GM06990 (cell line): Measurements from ENCODE around the gene TCTN3.
A peak's percentile ranks its signal among the peaks of the same experiment; 100 is the strongest.
"Not testable (repeated sequence)": the region's sequence is repeated elsewhere in the genome, so short reads cannot be mapped to it uniquely, and the experiment has no call there.

Experiments used
- DNase-seq: peaks from one replicate; pipeline ENCODE4 v3.0.0-alpha.2; 2011; ENCODE audit not compliant: insufficient read length; ENCODE audit errors: extremely low read depth
- H3K27me3 ChIP-seq: replicated peaks from 2 replicates; pipeline ENCODE4 v1.6.0; 2011; ENCODE audit warnings: low read length; ENCODE audit not compliant: control insufficient read depth, insufficient read depth
- H3K36me3 ChIP-seq: 2 replicates; pipeline ENCODE4 v1.5.1; 2011; ENCODE audit warnings: low read length; ENCODE audit not compliant: control insufficient read depth, insufficient read depth
- H3K4me3 ChIP-seq: replicated peaks from 2 replicates; pipeline ENCODE4 v1.5.1; 2011; ENCODE audit warnings: low read depth, mild to moderate bottlenecking, control low read depth, low read length
- CTCF ChIP-seq: IDR thresholded peaks from 2 replicates; pipeline ENCODE4 v1.5.1; 2011; ENCODE audit warnings: low read length, control low read depth, mild to moderate bottlenecking, inconsistent platforms; ENCODE audit not compliant: insufficient read depth, poor library complexity, severe bottlenecking

The TCTN3 gene

GRCh38 chr10:95730233-95730632 lies 36.5 kb upstream of the TCTN3 start:
- H3K27me3 ChIP-seq, result no peaks in the 10 kb centered on the region
- H3K4me3 ChIP-seq, result no peak overlapping the region
- no peaks in the 10 kb centered on the region for H3K36me3 ChIP-seq
- DNase-seq, result peak; percentile 20
- TF ChIP-seq CTCF, result no peak

GRCh38 chr10:95729323-95730055 lies 35.8 kb upstream of the TCTN3 start:
- Histone ChIP-seq H3K36me3 (no peaks in the 10 kb centered on the region), H3K4me3 (no peak overlapping the region), H3K27me3 (no peaks in the 10 kb centered on the region)
- TF ChIP-seq CTCF, result no peak
- no peak for DNase-seq

GRCh38 chr10:95728526-95728925 lies 34.8 kb upstream of the TCTN3 start:
- TF ChIP-seq CTCF, result no peak
- no peaks in the 10 kb centered on the region for H3K36me3 ChIP-seq
- no peak for DNase-seq
- H3K4me3 ChIP-seq, result no peak overlapping the region
- H3K27me3 ChIP-seq, result no peaks in the 10 kb centered on the region

- H3K36me3 ChIP-seq, DNase-seq: not testable (repeated sequence)
Measured at GRCh38 chr10:95722496-95722895, 28.8 kb upstream of the TCTN3 start.

GRCh38 chr10:95720745-95721144 lies 27.0 kb upstream of the TCTN3 start:
- not testable (repeated sequence) for DNase-seq

More at GRCh38 chr10:95722496-95722895, 28.8 kb upstream of the TCTN3 start:
- not testable (repeated sequence) for H3K4me3 ChIP-seq, H3K27me3 ChIP-seq

GRCh38 chr10:95716866-95717265 lies 23.1 kb upstream of the TCTN3 start:
- TF ChIP-seq CTCF, result no peak
- H3K4me3 ChIP-seq, result no peak overlapping the region

More at GRCh38 chr10:95720745-95721144, 27.0 kb upstream of the TCTN3 start:
- H3K4me3 ChIP-seq, H3K36me3 ChIP-seq, H3K27me3 ChIP-seq: not testable (repeated sequence)

GRCh38 chr10:95716466-95716865 lies 22.7 kb upstream of the TCTN3 start:
- DNase-seq, result no peak
- H3K4me3 ChIP-seq, result no peak overlapping the region
- TF ChIP-seq CTCF, result no peak
- H3K36me3 ChIP-seq, result no peaks in the 10 kb centered on the region
- no peaks in the 10 kb centered on the region for H3K27me3 ChIP-seq

More at GRCh38 chr10:95716866-95717265, 23.1 kb upstream of the TCTN3 start:
- Histone ChIP-seq H3K36me3 (no peaks in the 10 kb centered on the region), H3K27me3 (no peaks in the 10 kb centered on the region)
- DNase-seq, result no peak
